Measurements from ENCODE around the gene CHRNB2. TPM values are rescaled to one million over a fixed set of nuclear protein-coding genes. Genes with fewer than 3 reads are reported as not detected.

Gene CHRNB2
- total and polyA plus RNA-seq, 9 donors, result 0.04 to 0.25 (median 0.15) TPM; not detected in 3

DNA sequence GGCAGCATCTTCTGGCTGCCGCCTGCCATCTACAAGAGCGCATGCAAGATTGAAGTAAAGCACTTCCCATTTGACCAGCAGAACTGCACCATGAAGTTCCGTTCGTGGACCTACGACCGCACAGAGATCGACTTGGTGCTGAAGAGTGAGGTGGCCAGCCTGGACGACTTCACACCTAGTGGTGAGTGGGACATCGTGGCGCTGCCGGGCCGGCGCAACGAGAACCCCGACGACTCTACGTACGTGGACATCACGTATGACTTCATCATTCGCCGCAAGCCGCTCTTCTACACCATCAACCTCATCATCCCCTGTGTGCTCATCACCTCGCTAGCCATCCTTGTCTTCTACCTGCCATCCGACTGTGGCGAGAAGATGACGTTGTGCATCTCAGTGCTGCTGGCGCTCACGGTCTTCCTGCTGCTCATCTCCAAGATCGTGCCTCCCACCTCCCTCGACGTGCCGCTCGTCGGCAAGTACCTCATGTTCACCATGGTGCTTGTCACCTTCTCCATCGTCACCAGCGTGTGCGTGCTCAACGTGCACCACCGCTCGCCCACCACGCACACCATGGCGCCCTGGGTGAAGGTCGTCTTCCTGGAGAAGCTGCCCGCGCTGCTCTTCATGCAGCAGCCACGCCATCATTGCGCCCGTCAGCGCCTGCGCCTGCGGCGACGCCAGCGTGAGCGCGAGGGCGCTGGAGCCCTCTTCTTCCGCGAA, 3.8 kb downstream of the CHRNB2 start:
- TF ChIP-seq POLR2A (IDR thresholded peaks at IDR 0.05) (no peak), EP300 (IDR thresholded peaks at IDR 0.05) (no peak)
- TF ChIP-seq, protein P1, sequence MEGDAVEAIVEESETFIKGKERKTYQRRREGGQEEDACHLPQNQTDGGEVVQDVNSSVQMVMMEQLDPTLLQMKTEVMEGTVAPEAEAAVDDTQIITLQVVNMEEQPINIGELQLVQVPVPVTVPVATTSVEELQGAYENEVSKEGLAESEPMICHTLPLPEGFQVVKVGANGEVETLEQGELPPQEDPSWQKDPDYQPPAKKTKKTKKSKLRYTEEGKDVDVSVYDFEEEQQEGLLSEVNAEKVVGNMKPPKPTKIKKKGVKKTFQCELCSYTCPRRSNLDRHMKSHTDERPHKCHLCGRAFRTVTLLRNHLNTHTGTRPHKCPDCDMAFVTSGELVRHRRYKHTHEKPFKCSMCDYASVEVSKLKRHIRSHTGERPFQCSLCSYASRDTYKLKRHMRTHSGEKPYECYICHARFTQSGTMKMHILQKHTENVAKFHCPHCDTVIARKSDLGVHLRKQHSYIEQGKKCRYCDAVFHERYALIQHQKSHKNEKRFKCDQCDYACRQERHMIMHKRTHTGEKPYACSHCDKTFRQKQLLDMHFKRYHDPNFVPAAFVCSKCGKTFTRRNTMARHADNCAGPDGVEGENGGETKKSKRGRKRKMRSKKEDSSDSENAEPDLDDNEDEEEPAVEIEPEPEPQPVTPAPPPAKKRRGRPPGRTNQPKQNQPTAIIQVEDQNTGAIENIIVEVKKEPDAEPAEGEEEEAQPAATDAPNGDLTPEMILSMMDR (IDR thresholded peaks at IDR 0.05), result no peak
- peaks cover 6% of the 10 kb centered on the region for H3K4me1 ChIP-seq (ENCODE audit: insufficient read depth)
- no peak for DNase-seq
- WGBS, 3 donors, result 95 to 97% (median 96%) methylated on average over 59 of the region's 59 CpGs
- intact Hi-C loops (cut with DNase I), result no loop called here
- H3K36me3 ChIP-seq, result no peaks in the 10 kb centered on the region
- no peaks in the 10 kb centered on the region for H3K9me3 ChIP-seq
- H3K27ac ChIP-seq, result no peak overlapping the region
- H3K4me3 ChIP-seq, result no peak overlapping the region
- H3K27me3 ChIP-seq, result no peaks in the 10 kb centered on the region

DNA sequence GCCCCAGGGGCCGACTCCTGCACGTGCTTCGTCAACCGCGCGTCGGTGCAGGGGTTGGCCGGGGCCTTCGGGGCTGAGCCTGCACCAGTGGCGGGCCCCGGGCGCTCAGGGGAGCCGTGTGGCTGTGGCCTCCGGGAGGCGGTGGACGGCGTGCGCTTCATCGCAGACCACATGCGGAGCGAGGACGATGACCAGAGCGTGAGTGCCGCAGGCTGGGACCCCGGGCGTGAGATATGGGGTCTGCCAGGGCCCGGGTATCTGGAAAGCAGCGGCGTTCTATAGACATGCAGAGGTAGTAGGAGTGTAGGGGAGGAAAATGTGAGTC, 4.3 kb downstream of the CHRNB2 start:
- Histone ChIP-seq H3K9me3 (no peaks in the 10 kb centered on the region), H3K27ac (no peak overlapping the region), H3K4me3 (no peak overlapping the region), H3K4me1 (ENCODE audit: insufficient read depth) (peaks cover 6% of the 10 kb centered on the region), H3K36me3 (no peaks in the 10 kb centered on the region), H3K27me3 (no peaks in the 10 kb centered on the region)
- DNase-seq, result no peak
- TF ChIP-seq, protein P1 (IDR thresholded peaks at IDR 0.05), result no peak
- intact Hi-C loops (cut with DNase I), result no loop called here
- 92 to 94% (median 93%) methylated on average over 29 of the region's 29 CpGs for WGBS, 3 donors

DNA sequence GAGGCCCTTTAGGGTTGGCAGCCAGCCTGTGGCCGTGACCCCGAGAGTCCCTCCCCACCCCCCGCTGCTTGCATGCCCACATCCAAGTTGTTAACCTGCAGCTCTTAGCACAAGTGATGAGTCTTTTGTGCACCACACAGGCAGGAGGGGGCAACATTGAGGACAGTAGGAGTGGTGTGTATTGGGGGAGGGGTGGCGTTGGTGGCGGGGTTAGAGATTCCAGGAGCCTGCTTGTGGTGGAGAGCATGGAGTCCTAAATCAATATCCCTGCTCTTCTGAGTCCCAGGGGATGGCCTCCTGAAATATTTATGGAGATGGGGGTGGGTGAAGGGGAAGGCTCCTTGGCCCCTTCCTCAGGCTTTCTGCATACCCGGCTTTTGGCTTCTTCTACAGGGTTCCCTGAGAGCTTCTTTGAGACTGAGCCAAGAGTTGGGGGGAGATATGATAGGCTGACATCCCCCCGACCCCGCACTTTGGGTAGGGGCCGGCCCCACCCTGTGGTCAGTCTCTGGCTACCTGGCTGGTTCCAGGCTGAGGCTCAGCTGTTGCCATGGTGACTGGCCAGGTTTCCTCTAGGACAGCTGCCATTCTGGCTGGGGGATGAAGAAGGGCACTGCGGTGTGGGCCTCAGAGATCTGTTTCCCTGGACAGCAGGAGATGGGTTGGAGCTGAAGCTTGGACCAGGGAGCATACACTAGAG, 5.0 kb downstream of the CHRNB2 start:
- Histone ChIP-seq H3K36me3 (no peaks in the 10 kb centered on the region), H3K4me3 (no peak overlapping the region), H3K27ac (no peak overlapping the region), H3K4me1 (ENCODE audit: insufficient read depth) (peaks cover 6% of the 10 kb centered on the region), H3K27me3 (no peaks in the 10 kb centered on the region), H3K9me3 (no peaks in the 10 kb centered on the region)
- TF ChIP-seq POLR2A (IDR thresholded peaks at IDR 0.05) (no peak), EP300 (IDR thresholded peaks at IDR 0.05) (no peak)
- TF ChIP-seq, protein P1 (IDR thresholded peaks at IDR 0.05), result no peak
- no peak for DNase-seq
- intact Hi-C loops (cut with DNase I), result no loop called here
- WGBS, 3 donors, result 61 to 71% (median 61%) methylated on average over 10 of the region's 10 CpGs

DNA sequence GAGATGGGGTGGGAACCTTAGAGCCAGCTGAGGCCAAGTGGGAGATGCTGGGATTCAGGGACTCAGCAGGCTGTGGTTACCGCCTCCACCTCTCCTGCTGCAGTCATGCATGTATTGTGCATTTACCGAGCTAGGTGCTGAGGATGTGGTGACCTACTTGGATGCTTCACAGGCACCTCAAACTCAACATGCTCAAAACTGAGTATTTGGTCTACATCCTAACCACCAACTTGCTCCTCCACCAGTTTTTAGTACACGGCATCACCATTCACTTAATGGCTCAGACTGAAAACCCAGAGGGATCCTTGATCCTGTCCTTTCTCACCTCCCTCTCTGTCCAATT, 5.6 kb downstream of the CHRNB2 start:
- no peak for DNase-seq
- WGBS, 3 donors, result 86 to 92% (median 88%) methylated on average over 3 of the region's 3 CpGs
- Histone ChIP-seq H3K27me3 (no peaks in the 10 kb centered on the region), H3K4me3 (no peak overlapping the region), H3K27ac (no peak overlapping the region), H3K36me3 (no peaks in the 10 kb centered on the region), H3K4me1 (ENCODE audit: insufficient read depth) (peaks cover 6% of the 10 kb centered on the region), H3K9me3 (no peaks in the 10 kb centered on the region)
- intact Hi-C loops (cut with DNase I), result no loop called here
- TF ChIP-seq EP300 (IDR thresholded peaks at IDR 0.05) (no peak), POLR2A (IDR thresholded peaks at IDR 0.05) (no peak)
- TF ChIP-seq, protein P1 (IDR thresholded peaks at IDR 0.05), result no peak

Measured in ovary (tissue), 9 donors.